Breast epithelium (tissue), 3 donors: ENCODE data around the gene PTPRM.

Experiments
- CTCF ChIP-seq, 3 donors: fragments of 450-650 bp; IDR thresholded peaks; one replicate each; pipeline ENCODE4 v1.5.1; 2016 to 2017; ENCODE audit warnings: antibody characterized with exemption in 3 of 3, mild to moderate bottlenecking in 3 of 3, moderate library complexity in 3 of 3
- POLR2A ChIP-seq: fragments of 450-650 bp; IDR thresholded peaks from one replicate; pipeline ENCODE4 v1.6.1; 2016; ENCODE audit warnings: antibody characterized with exemption, mild to moderate bottlenecking, moderate library complexity

GRCh38 chr18:7561909-7562460 lies 5.1 kb upstream of the PTPRM start:
- TF ChIP-seq CTCF (IDR thresholded peaks at IDR 0.05), result no peak
- TF ChIP-seq POLR2A, result no peak
